Measurements from ENCODE around the gene EVI5. TPM values are rescaled to one million over a fixed set of nuclear protein-coding genes. Genes with fewer than 3 reads are reported as not detected.

EVI5 gene
- total and polyA plus RNA-seq, 10 of the 15 experiments (the other 5 are each of a cell fraction or from before 2014, with no cell fraction given): 0.27 to 6.8 (median 1.7) TPM

DNA sequence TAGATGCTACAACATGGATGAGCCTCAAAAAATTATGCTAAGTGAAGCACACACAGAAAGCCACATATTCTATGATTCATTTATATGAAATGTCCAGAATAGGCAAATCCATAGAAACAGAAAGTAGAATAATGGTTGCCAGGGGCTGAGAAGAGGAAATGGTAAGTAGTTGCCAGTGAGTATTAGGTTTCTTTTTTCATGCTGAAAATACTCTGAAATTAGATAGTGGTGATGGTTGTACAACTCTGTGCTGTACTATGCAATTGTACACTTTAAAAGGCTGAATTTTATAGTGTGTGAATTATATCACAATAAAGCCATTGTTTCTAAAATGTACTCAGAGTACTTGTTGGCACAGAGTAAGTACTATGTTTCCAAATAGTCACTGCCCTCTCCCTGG lies 282.7 kb downstream of the EVI5 start:
- Histone ChIP-seq H3K36me3 (ENCODE audit: control insufficient read depth in 2 of 2, insufficient read depth in 2 of 2, low read length in 1 of 2) (no peaks in the 10 kb centered on the region), H4K20me1 (ENCODE audit: control insufficient read depth, insufficient read depth) (no peaks in the 10 kb centered on the region), H3K4me1 (ENCODE audit: control insufficient read depth, insufficient read depth, low read length) (peaks cover 31% of the 10 kb centered on the region), H3K4me2 (ENCODE audit: control insufficient read depth, insufficient read depth) (peak overlapping the region; percentile 31), H3K9me3 (replicated peaks; ENCODE audit: control insufficient read depth, insufficient read depth, low read length) (no peaks in the 10 kb centered on the region), H3K4me3 (no peak overlapping the region), H3K27ac (ENCODE audit: control insufficient read depth, insufficient read depth) (no peak overlapping the region), H3K9ac (ENCODE audit: control insufficient read depth, insufficient read depth, low read length) (no peak overlapping the region), H3K27me3 (replicated peaks in 1 of 2; ENCODE audit: control insufficient read depth in 2 of 2, insufficient read depth in 2 of 2, low read length in 1 of 2) (no peaks in the 10 kb centered on the region), H2AFZ (ENCODE audit: control insufficient read depth, low read depth, low read length) (no peak overlapping the region; the same call in 1 of the 2 replicates), H3K79me2 (ENCODE audit: control insufficient read depth, insufficient read depth, low read length) (no peaks in the 10 kb centered on the region)
- no TSS peak for BruUV-seq (replicated peaks)
- ChIA-PET POLR2A (interaction anchor here (0.6 to 2.1 kb wide), 4 partner anchors 16 to 36 kb away, joined by 3 to 18 read pairs (median 4); partner anchors contain the start of gene GFI1), CTCF (interaction anchor here (2.0 kb wide), 1 partner anchor 13 kb away, joined by 8 read pairs; no protein-coding TSS in a partner anchor), SMC1A (ENCODE audit: uncharacterized antibody, unreplicated experiment) (no interaction called here), RAD21 (ENCODE audit: unreplicated experiment) (no interaction called here)
- peak; percentile 82 for ATAC-seq
- intact Hi-C loops (cut with micrococcal nuclease; ENCODE audit: unreplicated experiment) (loop anchor here (2.0 kb wide), 2 partner anchors 15 to 35 kb away; partner anchors contain the start of gene GFI1), in situ Hi-C loops (cut with MboI) (no loop called here)
- FAIRE-seq: no peak
- TF ChIP-seq SPI1 (IDR thresholded peaks at IDR 0.05; ENCODE audit: borderline replicate concordance, insufficient read depth, low read depth, low read length): peak; percentile 46; the same call in 1 of the 2 replicates
- no peak for TF ChIP-seq MYC (IDR thresholded peaks at IDR 0.05; ENCODE audit: insufficient read depth, insufficient read length, insufficient replicate concordance, low read length, severe bottlenecking)
- no peak for TF ChIP-seq JUND (IDR thresholded peaks at IDR 0.05; ENCODE audit: low read depth, low read length)
- no peak for TF ChIP-seq ZNF207 (IDR thresholded peaks at IDR 0.05; ENCODE audit: borderline replicate concordance)
- no peak for TF ChIP-seq MXI1 (IDR thresholded peaks at IDR 0.05; ENCODE audit: low read depth, low read length)
- TF ChIP-seq BHLHE40 (IDR thresholded peaks at IDR 0.05; ENCODE audit: borderline replicate concordance in 1 of 2, low read depth in 2 of 2, low read length in 1 of 2): no peak
- TF ChIP-seq SMAD1 (IDR thresholded peaks at IDR 0.05; ENCODE audit: low read depth, partially characterized antibody): no peak
- TF ChIP-seq, protein P1, sequence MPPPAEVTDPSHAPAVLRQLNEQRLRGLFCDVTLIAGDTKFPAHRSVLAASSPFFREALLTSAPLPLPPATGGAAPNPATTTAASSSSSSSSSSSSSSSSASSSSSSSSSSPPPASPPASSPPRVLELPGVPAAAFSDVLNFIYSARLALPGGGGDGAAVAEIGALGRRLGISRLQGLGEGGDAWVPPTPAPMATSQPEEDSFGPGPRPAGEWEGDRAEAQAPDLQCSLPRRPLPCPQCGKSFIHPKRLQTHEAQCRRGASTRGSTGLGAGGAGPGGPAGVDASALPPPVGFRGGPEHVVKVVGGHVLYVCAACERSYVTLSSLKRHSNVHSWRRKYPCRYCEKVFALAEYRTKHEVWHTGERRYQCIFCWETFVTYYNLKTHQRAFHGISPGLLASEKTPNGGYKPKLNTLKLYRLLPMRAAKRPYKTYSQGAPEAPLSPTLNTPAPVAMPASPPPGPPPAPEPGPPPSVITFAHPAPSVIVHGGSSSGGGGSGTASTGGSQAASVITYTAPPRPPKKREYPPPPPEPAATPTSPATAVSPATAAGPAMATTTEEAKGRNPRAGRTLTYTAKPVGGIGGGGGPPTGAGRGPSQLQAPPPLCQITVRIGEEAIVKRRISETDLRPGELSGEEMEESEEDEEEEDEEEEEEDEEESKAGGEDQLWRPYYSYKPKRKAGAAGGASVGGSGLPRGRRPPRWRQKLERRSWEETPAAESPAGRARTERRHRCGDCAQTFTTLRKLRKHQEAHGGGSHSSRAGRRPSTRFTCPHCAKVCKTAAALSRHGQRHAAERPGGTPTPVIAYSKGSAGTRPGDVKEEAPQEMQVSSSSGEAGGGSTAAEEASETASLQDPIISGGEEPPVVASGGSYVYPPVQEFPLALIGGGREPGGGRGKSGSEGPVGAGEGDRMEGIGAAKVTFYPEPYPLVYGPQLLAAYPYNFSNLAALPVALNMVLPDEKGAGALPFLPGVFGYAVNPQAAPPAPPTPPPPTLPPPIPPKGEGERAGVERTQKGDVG (CRISPR knock-in tag; IDR thresholded peaks at IDR 0.05): no peak
- TF ChIP-seq, protein P2, sequence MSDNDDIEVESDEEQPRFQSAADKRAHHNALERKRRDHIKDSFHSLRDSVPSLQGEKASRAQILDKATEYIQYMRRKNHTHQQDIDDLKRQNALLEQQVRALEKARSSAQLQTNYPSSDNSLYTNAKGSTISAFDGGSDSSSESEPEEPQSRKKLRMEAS (IDR thresholded peaks at IDR 0.05; ENCODE audit: low read depth, low read length): no peak
- TF ChIP-seq PAX8 (IDR thresholded peaks at IDR 0.05): no peak
- no peak for TF ChIP-seq CREM (IDR thresholded peaks at IDR 0.05; ENCODE audit: low read depth)
- TF ChIP-seq, protein P3, sequence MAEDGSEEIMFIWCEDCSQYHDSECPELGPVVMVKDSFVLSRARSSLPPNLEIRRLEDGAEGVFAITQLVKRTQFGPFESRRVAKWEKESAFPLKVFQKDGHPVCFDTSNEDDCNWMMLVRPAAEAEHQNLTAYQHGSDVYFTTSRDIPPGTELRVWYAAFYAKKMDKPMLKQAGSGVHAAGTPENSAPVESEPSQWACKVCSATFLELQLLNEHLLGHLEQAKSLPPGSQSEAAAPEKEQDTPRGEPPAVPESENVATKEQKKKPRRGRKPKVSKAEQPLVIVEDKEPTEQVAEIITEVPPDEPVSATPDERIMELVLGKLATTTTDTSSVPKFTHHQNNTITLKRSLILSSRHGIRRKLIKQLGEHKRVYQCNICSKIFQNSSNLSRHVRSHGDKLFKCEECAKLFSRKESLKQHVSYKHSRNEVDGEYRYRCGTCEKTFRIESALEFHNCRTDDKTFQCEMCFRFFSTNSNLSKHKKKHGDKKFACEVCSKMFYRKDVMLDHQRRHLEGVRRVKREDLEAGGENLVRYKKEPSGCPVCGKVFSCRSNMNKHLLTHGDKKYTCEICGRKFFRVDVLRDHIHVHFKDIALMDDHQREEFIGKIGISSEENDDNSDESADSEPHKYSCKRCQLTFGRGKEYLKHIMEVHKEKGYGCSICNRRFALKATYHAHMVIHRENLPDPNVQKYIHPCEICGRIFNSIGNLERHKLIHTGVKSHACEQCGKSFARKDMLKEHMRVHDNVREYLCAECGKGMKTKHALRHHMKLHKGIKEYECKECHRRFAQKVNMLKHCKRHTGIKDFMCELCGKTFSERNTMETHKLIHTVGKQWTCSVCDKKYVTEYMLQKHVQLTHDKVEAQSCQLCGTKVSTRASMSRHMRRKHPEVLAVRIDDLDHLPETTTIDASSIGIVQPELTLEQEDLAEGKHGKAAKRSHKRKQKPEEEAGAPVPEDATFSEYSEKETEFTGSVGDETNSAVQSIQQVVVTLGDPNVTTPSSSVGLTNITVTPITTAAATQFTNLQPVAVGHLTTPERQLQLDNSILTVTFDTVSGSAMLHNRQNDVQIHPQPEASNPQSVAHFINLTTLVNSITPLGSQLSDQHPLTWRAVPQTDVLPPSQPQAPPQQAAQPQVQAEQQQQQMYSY (CRISPR knock-in tag; IDR thresholded peaks at IDR 0.05): no peak
- TF ChIP-seq NRF1 (conservative IDR thresholded peaks at IDR 0.05; ENCODE audit: low read depth, low read length): no peak
- peak; percentile 48; the same call in 1 of the 2 replicates for TF ChIP-seq RFX5 (IDR thresholded peaks at IDR 0.05; ENCODE audit: low read depth, low read length)
- DNase-seq (ENCODE audit: low read depth, low spot score): no peak
